ENCODE measurements around the gene GTPBP4. TPM values are rescaled to one million over a fixed set of nuclear protein-coding genes. Genes with fewer than 3 reads are reported as not detected.

The GTPBP4 gene
- total RNA-seq, 1 experiment from 2014 or later = 62.5 TPM

DNA sequence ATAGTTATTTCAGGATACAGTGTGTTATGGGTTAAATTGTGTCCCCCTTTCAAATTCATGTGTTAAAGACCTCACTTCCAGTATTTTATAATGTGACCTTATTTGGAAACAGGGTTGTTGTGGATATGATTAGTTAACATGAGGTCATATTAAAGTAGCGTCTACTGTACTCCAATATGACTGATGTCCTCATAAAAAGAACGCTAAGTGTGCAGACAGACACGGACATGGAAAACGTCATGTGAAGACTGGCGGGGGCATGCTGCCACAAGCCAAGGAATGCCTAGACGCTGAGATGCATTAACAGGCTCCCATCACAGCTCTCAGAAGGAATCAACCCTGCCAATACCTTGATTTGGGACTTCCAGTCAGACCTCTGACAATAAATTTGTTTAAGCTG, 66.5 kb downstream of the GTPBP4 start:
- Histone ChIP-seq H3K4me3 (peak overlapping the region; percentile 96; the same call in 1 of the 2 replicates), H3K36me3 (ENCODE audit: low read depth) (no peaks in the 10 kb centered on the region), H4K20me1 (ENCODE audit: insufficient read depth) (peaks cover 11% of the 10 kb centered on the region; the same call in 1 of the 2 replicates), H3K27ac (no peak overlapping the region), H2AFZ (no peak overlapping the region), H3F3A (ENCODE audit: insufficient read depth, low read depth) (peaks cover 18% of the 10 kb centered on the region), H3K79me2 (ENCODE audit: low read depth) (peaks cover 88% of the 10 kb centered on the region), H3K9me3 (ENCODE audit: insufficient read depth, low read depth) (no peaks in the 10 kb centered on the region), H3K4me1 (replicated peaks; ENCODE audit: insufficient read depth) (peaks cover 35% of the 10 kb centered on the region), H3K27me3 (ENCODE audit: insufficient read depth, low read depth) (no peaks in the 10 kb centered on the region), H3K4me2 (peak overlapping the region; percentile 89), H3K9me2 (ENCODE audit: insufficient read depth) (no peaks in the 10 kb centered on the region)
- BruUV-seq (replicated peaks) = no TSS peak
- DNase-seq = no peak
- intact Hi-C loops (cut with micrococcal nuclease; ENCODE audit: unreplicated experiment) = no loop called here
- ChIA-PET POLR2A (ENCODE audit: unreplicated experiment) (no interaction called here), CTCF (no interaction called here)
- TF ChIP-seq CTCF (conservative IDR thresholded peaks at IDR 0.05) (no peak), EZH2 (IDR thresholded peaks at IDR 0.05; ENCODE audit: low read depth) (no peak)

GRCh38 chr10:1056326-1057105, 68.3 kb downstream of the GTPBP4 start, which contains the start of gene WDR37:
WDR37 (plus strand) TSS chr10:1056385; CDS start chr10:1072156, 15,771 bp downstream.
- Histone ChIP-seq H2AFZ (peak within 1 kb of the TSS; percentile 87), H3K4me3 (peak within 1 kb of the TSS; percentile 96), H3K4me1 (replicated peaks; ENCODE audit: insufficient read depth) (peaks cover 21% of the 10 kb centered on the region), H3K79me2 (ENCODE audit: low read depth) (peaks cover 85% of the 10 kb centered on the region), H3K27me3 (ENCODE audit: insufficient read depth, low read depth) (no peaks in the 10 kb centered on the region), H3K4me2 (peak within 1 kb of the TSS; percentile 89), H3K27ac (peak within 1 kb of the TSS; percentile 86), H3K36me3 (ENCODE audit: low read depth) (no peaks in the 10 kb centered on the region), H3F3A (ENCODE audit: insufficient read depth, low read depth) (peaks cover 12% of the 10 kb centered on the region; the same call in 1 of the 2 replicates), H3K9me2 (ENCODE audit: insufficient read depth) (no peaks in the 10 kb centered on the region), H4K20me1 (ENCODE audit: insufficient read depth) (peaks cover 6% of the 10 kb centered on the region; the same call in 1 of the 2 replicates), H3K9me3 (ENCODE audit: insufficient read depth, low read depth) (no peaks in the 10 kb centered on the region)
- intact Hi-C loops (cut with micrococcal nuclease; ENCODE audit: unreplicated experiment) = no loop called here
- POLR2A ChIA-PET (ENCODE audit: unreplicated experiment) = no interaction called here
- peak; percentile 72 to 80 for DNase-seq
- TF ChIP-seq CTCF (conservative IDR thresholded peaks at IDR 0.05) (no peak), EZH2 (IDR thresholded peaks at IDR 0.05; ENCODE audit: low read depth) (no peak)
- BruUV-seq (replicated peaks) = no TSS peak
- CTCF ChIA-PET = no interaction called here

DNA sequence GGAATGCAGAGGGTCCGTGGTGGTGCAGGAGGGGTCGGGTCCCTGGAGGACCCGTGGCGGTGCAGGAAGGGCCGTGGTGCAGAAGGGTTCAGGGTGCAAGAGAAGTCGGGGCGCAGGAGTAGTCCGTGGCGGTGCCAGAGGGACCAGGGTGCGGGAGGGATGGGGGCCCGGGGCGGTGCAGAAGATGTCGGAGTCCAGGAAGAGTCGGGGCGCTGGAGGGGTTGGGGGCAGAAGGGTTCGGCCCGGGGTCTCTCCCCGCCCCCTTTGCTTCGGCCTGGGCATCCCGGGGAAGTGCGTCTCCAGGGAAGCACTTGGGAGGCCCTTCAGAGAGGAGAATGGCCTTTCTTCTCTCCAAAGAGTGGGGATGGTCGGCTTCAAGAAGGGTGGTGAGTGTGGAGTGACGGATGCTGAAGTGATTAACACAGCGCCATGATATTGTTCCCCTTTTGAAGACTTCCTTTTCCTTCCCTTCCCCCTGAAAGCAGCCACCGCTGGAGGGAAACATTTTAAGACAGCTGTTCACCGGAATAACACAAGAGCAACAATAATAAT, 68.9 kb downstream of the GTPBP4 start:
- ChIA-PET CTCF (no interaction called here), POLR2A (ENCODE audit: unreplicated experiment) (no interaction called here)
- Histone ChIP-seq H3K4me2 (peak overlapping the region; percentile 89), H3K9me2 (ENCODE audit: insufficient read depth) (no peaks in the 10 kb centered on the region), H4K20me1 (ENCODE audit: insufficient read depth) (peaks cover 6% of the 10 kb centered on the region; the same call in 1 of the 2 replicates), H3F3A (ENCODE audit: insufficient read depth, low read depth) (peaks cover 11% of the 10 kb centered on the region; the same call in 1 of the 2 replicates), H3K4me1 (replicated peaks; ENCODE audit: insufficient read depth) (peaks cover 19% of the 10 kb centered on the region), H3K9me3 (ENCODE audit: insufficient read depth, low read depth) (no peaks in the 10 kb centered on the region), H3K4me3 (peak overlapping the region; percentile 96), H2AFZ (peak overlapping the region; percentile 87), H3K27ac (no peak overlapping the region), H3K36me3 (ENCODE audit: low read depth) (no peaks in the 10 kb centered on the region), H3K27me3 (ENCODE audit: insufficient read depth, low read depth) (no peaks in the 10 kb centered on the region), H3K79me2 (ENCODE audit: low read depth) (peaks cover 83% of the 10 kb centered on the region)
- no peak for DNase-seq
- no TSS peak for BruUV-seq (replicated peaks)
- intact Hi-C loops (cut with micrococcal nuclease; ENCODE audit: unreplicated experiment) = no loop called here
- TF ChIP-seq CTCF (conservative IDR thresholded peaks at IDR 0.05) (no peak), EZH2 (IDR thresholded peaks at IDR 0.05; ENCODE audit: low read depth) (no peak)

Data from PC-9 (cell line).